ENCODE measurements around the gene TMEM132C.

DNA sequence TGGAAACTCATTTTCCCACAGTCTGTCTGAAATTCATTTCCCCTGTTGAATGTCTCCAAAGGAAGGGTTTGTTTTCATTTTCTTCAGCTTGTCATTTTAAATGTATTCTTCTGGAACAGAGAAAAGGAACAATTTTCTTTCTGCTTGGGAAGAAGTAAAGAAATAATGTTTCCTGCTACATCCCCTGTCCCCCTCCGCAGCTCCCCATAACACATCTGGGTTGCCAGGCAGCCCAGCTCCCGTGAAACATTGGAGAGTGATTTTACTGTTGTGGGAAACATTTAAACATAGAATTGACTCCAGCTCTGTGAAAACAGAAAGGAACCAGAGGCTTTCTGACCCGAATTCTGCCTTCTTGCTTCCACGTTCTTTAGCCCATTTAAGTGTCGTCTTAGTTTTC, 159.5 kb downstream of the TMEM132C start:
- TF ChIP-seq ZNF253 (CRISPR knock-in tag; IDR thresholded peaks at IDR 0.05; ENCODE audit: borderline replicate concordance), result no peak
- no peak for TF ChIP-seq ZNF749 (CRISPR knock-in tag; IDR thresholded peaks at IDR 0.05; ENCODE audit: borderline replicate concordance)
- no peak for TF ChIP-seq GPBP1L1 (CRISPR knock-in tag; IDR thresholded peaks at IDR 0.05)
- no peak for TF ChIP-seq RFX5 (IDR thresholded peaks at IDR 0.05; ENCODE audit: low read depth, low read length)
- TF ChIP-seq, protein P1, sequence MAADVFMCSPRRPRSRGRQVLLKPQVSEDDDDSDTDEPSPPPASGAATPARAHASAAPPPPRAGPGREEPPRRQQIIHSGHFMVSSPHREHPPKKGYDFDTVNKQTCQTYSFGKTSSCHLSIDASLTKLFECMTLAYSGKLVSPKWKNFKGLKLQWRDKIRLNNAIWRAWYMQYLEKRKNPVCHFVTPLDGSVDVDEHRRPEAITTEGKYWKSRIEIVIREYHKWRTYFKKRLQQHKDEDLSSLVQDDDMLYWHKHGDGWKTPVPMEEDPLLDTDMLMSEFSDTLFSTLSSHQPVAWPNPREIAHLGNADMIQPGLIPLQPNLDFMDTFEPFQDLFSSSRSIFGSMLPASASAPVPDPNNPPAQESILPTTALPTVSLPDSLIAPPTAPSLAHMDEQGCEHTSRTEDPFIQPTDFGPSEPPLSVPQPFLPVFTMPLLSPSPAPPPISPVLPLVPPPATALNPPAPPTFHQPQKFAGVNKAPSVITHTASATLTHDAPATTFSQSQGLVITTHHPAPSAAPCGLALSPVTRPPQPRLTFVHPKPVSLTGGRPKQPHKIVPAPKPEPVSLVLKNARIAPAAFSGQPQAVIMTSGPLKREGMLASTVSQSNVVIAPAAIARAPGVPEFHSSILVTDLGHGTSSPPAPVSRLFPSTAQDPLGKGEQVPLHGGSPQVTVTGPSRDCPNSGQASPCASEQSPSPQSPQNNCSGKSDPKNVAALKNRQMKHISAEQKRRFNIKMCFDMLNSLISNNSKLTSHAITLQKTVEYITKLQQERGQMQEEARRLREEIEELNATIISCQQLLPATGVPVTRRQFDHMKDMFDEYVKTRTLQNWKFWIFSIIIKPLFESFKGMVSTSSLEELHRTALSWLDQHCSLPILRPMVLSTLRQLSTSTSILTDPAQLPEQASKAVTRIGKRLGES (CRISPR knock-in tag; IDR thresholded peaks at IDR 0.05; ENCODE audit: borderline replicate concordance), result no peak
- TF ChIP-seq KAT7 (CRISPR knock-in tag; IDR thresholded peaks at IDR 0.05; ENCODE audit: borderline replicate concordance), result no peak
